WTC11 (cell line): Measurements from ENCODE around the gene SLC27A6.

Source experiments
- CREB1 ChIP-seq: sonication (generic); formaldehyde crosslinking; IDR thresholded peaks from 2 replicates; pipeline ENCODE4 v1.8.0; 2023; ENCODE audit warnings: mild to moderate bottlenecking, missing genetic modification reagents
- NR2C2 ChIP-seq: sonication (generic); formaldehyde crosslinking; IDR thresholded peaks from 2 replicates; pipeline ENCODE4 v1.8.0; 2022; ENCODE audit warnings: mild to moderate bottlenecking, missing genetic modification reagents
- NR3C1 ChIP-seq: sonication (generic); formaldehyde crosslinking; conservative IDR thresholded peaks from 2 replicates; pipeline ENCODE4 v1.8.1; 2023; ENCODE audit warnings: low read depth, mild to moderate bottlenecking, missing genetic modification reagents
- SP1 ChIP-seq: sonication (generic); formaldehyde crosslinking; conservative IDR thresholded peaks from 2 replicates; pipeline ENCODE4 v1.8.1; 2022; ENCODE audit warnings: missing genetic modification reagents
- ZNF317 ChIP-seq: sonication (generic); formaldehyde crosslinking; IDR thresholded peaks from 2 replicates; pipeline ENCODE4 v1.8.1; 2023; ENCODE audit warnings: low read depth, mild to moderate bottlenecking, moderate library complexity, missing genetic modification reagents, borderline replicate concordance
- TF ChIP-seq, protein P1 (sequence below): fragments of 200-600 bp; IDR thresholded peaks from 2 replicates; pipeline ENCODE4 v1.8.0; 2022; ENCODE audit warnings: antibody characterized with exemption
- TF ChIP-seq, protein P2 (sequence below): sonication (generic); formaldehyde crosslinking; IDR thresholded peaks from 2 replicates; pipeline ENCODE4 v1.8.0; 2022; ENCODE audit warnings: mild to moderate bottlenecking, missing genetic modification reagents

DNA sequence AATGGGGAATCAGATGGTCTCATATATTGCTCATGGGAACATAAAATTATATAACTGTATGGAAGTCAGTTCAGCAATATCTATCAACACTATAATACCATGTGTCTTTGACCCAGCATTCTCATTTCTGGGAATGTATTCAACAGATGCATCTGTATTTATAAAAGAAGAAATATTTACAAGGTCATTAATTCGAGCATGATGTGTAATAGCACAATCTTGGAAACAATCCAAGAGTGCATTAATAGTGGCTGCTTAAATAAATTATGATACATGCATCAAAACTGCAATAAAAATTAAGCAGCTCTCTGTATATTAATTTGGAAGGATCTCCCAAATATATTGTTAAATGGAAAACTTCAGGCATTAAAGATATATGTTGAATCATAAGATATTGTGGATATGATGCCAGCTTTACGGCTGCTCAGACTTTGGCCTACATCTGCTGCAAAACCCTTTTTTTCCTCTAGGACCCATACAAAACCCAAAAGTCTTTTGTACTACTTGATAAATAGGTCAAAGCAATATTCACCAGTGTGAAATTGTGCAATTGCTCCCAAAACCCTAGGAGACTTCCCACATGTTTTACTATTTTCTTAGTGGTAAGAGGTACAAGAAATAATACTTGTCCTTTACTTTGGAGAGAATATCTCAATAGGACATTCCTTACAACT lies 84.0 kb downstream of the SLC27A6 start:
- no peak for TF ChIP-seq SP1 (CRISPR knock-in tag)
- no peak for TF ChIP-seq NR3C1 (CRISPR knock-in tag)
- TF ChIP-seq, protein P1, sequence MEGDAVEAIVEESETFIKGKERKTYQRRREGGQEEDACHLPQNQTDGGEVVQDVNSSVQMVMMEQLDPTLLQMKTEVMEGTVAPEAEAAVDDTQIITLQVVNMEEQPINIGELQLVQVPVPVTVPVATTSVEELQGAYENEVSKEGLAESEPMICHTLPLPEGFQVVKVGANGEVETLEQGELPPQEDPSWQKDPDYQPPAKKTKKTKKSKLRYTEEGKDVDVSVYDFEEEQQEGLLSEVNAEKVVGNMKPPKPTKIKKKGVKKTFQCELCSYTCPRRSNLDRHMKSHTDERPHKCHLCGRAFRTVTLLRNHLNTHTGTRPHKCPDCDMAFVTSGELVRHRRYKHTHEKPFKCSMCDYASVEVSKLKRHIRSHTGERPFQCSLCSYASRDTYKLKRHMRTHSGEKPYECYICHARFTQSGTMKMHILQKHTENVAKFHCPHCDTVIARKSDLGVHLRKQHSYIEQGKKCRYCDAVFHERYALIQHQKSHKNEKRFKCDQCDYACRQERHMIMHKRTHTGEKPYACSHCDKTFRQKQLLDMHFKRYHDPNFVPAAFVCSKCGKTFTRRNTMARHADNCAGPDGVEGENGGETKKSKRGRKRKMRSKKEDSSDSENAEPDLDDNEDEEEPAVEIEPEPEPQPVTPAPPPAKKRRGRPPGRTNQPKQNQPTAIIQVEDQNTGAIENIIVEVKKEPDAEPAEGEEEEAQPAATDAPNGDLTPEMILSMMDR, result no peak
- TF ChIP-seq, protein P2, sequence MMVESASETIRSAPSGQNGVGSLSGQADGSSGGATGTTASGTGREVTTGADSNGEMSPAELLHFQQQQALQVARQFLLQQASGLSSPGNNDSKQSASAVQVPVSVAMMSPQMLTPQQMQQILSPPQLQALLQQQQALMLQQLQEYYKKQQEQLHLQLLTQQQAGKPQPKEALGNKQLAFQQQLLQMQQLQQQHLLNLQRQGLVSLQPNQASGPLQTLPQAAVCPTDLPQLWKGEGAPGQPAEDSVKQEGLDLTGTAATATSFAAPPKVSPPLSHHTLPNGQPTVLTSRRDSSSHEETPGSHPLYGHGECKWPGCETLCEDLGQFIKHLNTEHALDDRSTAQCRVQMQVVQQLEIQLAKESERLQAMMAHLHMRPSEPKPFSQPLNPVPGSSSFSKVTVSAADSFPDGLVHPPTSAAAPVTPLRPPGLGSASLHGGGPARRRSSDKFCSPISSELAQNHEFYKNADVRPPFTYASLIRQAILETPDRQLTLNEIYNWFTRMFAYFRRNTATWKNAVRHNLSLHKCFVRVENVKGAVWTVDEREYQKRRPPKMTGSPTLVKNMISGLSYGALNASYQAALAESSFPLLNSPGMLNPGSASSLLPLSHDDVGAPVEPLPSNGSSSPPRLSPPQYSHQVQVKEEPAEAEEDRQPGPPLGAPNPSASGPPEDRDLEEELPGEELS, result no peak
- TF ChIP-seq ZNF317 (CRISPR knock-in tag), result no peak
- TF ChIP-seq CREB1 (CRISPR knock-in tag), result no peak
- no peak for TF ChIP-seq NR2C2 (CRISPR knock-in tag)
